ENCODE results near the gene UBXN1. TPM values are rescaled to one million over a fixed set of nuclear protein-coding genes. Genes with fewer than 3 reads are reported as not detected.

Gene UBXN1
- total and polyA plus RNA-seq, 10 of the 15 experiments (the other 5 are each of a cell fraction or from before 2014, with no cell fraction given), result 7.0 to 173 (median 106) TPM

DNA sequence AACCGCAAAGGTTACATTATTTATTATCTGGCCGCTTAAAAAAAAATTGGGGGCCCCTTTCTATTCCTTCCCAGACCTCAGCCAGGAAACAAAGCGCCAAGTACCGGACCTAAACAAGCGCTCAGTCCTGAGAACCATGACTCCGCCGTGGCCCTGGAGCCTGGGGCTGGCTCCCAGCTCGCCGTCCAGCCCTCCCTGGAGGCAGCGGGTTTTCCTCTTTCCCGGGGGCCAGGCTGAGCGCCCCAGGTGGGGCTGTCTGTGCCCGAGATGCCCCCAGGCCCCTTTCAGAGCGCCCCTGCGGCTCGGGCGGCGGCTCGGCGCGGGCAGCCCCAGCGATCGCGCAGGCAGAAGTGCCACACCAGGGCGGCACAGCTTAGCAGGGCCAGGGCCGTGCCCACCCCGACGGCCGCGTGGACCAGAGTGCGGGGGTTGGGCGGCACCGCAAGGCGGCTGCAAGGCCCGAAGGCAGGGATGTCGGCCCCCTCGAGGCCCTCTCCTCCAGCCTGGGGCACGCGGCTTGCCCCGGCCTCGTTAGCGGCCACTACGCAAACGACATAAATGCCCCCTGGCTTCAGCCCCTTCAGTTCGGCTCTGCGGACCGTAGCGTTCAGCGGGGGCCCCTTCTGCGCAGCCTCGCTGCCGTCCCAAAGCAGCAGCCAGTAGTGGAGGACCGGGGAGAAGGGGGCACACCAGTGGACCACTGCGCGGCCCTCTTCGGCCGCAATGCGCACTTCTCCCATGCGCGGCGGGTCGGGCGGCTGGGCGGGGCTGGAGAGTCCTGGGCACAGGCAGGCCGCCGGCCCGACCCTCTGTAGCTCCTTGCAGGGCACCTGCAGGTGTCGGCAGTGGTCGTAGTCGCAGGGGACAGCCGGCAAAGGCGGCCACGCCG, 8.9 kb upstream of the UBXN1 start:
- Histone ChIP-seq H3K4me2 (ENCODE audit: control insufficient read depth, insufficient read depth) (no peak overlapping the region), H3K79me2 (ENCODE audit: control insufficient read depth, insufficient read depth, low read length) (no peaks in the 10 kb centered on the region), H2AFZ (ENCODE audit: control insufficient read depth, low read depth, low read length) (no peak overlapping the region; the same call in 1 of the 2 replicates), H3K9ac (ENCODE audit: control insufficient read depth, insufficient read depth, low read length) (no peak overlapping the region), H4K20me1 (ENCODE audit: control insufficient read depth, insufficient read depth) (no peaks in the 10 kb centered on the region), H3K4me3 (no peak overlapping the region), H3K36me3 (ENCODE audit: control insufficient read depth in 2 of 2, insufficient read depth in 2 of 2, low read length in 1 of 2) (peaks cover 8 to 9% of the 10 kb centered on the region in 2 experiments; a peak in 3 of 4 replicates), H3K4me1 (ENCODE audit: control insufficient read depth, insufficient read depth, low read length) (no peaks in the 10 kb centered on the region), H3K27me3 (replicated peaks in 1 of 2; ENCODE audit: control insufficient read depth in 2 of 2, insufficient read depth in 2 of 2, low read length in 1 of 2) (no peaks in the 10 kb centered on the region), H3K9me3 (replicated peaks; ENCODE audit: control insufficient read depth, insufficient read depth, low read length) (no peaks in the 10 kb centered on the region), H3K27ac (ENCODE audit: control insufficient read depth, insufficient read depth) (no peak overlapping the region)
- FAIRE-seq, result no peak
- in situ Hi-C loops (cut with MboI), result no loop called here
- RAD21 ChIA-PET (ENCODE audit: unreplicated experiment), result no interaction called here
- no peak for DNase-seq (ENCODE audit: low read depth, low spot score)
- no peak; the same call in 2 of the 3 replicates for ATAC-seq
- intact Hi-C loops (cut with micrococcal nuclease; ENCODE audit: unreplicated experiment), result loop anchor here (10.0 kb wide), 1 partner anchor 223 kb away; no protein-coding TSS in a partner anchor
- no peak for TF ChIP-seq SIN3A (IDR thresholded peaks at IDR 0.05; ENCODE audit: low read depth, low read length)
- TF ChIP-seq RELA (IDR thresholded peaks at IDR 0.05; ENCODE audit: borderline replicate concordance, partially characterized antibody), result no peak
- TF ChIP-seq HDAC6 (IDR thresholded peaks at IDR 0.05; ENCODE audit: unreplicated experiment), result no peak
- TF ChIP-seq TBL1XR1 (IDR thresholded peaks at IDR 0.05; ENCODE audit: low read depth, low read length), result no peak
- TF ChIP-seq NR2C2 (IDR thresholded peaks at IDR 0.05; ENCODE audit: borderline replicate concordance, control insufficient read depth, insufficient read length, low read depth), result no peak
- TF ChIP-seq ZNF274 (IDR thresholded peaks at IDR 0.05; ENCODE audit: insufficient read depth, insufficient read length), result no peak
- TF ChIP-seq MYC (IDR thresholded peaks at IDR 0.05; ENCODE audit: insufficient read depth, insufficient read length, insufficient replicate concordance, low read length, severe bottlenecking), result no peak
- no peak for TF ChIP-seq CREM (IDR thresholded peaks at IDR 0.05; ENCODE audit: low read depth)
- TF ChIP-seq RFX5 (IDR thresholded peaks at IDR 0.05; ENCODE audit: low read depth, low read length), result no peak
- no peak for TF ChIP-seq HDAC2 (IDR thresholded peaks at IDR 0.05)
- no peak for TF ChIP-seq STAT1 (conservative IDR thresholded peaks at IDR 0.05)
- no peak for TF ChIP-seq SP1 (IDR thresholded peaks at IDR 0.05; ENCODE audit: low read depth, low read length)
- no peak for TF ChIP-seq BHLHE40 (IDR thresholded peaks at IDR 0.05; ENCODE audit: borderline replicate concordance in 1 of 2, low read depth in 2 of 2, low read length in 1 of 2)
- no peak for TF ChIP-seq MTA3 (IDR thresholded peaks at IDR 0.05; ENCODE audit: borderline replicate concordance, low read length)
- no peak for TF ChIP-seq BACH1 (IDR thresholded peaks at IDR 0.05; ENCODE audit: borderline replicate concordance)
- no peak for TF ChIP-seq ZNF217 (IDR thresholded peaks at IDR 0.05)
- no peak for TF ChIP-seq POLR2AphosphoS5 (IDR thresholded peaks at IDR 0.05; ENCODE audit: low read length)
- TF ChIP-seq, protein P1, sequence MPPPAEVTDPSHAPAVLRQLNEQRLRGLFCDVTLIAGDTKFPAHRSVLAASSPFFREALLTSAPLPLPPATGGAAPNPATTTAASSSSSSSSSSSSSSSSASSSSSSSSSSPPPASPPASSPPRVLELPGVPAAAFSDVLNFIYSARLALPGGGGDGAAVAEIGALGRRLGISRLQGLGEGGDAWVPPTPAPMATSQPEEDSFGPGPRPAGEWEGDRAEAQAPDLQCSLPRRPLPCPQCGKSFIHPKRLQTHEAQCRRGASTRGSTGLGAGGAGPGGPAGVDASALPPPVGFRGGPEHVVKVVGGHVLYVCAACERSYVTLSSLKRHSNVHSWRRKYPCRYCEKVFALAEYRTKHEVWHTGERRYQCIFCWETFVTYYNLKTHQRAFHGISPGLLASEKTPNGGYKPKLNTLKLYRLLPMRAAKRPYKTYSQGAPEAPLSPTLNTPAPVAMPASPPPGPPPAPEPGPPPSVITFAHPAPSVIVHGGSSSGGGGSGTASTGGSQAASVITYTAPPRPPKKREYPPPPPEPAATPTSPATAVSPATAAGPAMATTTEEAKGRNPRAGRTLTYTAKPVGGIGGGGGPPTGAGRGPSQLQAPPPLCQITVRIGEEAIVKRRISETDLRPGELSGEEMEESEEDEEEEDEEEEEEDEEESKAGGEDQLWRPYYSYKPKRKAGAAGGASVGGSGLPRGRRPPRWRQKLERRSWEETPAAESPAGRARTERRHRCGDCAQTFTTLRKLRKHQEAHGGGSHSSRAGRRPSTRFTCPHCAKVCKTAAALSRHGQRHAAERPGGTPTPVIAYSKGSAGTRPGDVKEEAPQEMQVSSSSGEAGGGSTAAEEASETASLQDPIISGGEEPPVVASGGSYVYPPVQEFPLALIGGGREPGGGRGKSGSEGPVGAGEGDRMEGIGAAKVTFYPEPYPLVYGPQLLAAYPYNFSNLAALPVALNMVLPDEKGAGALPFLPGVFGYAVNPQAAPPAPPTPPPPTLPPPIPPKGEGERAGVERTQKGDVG (CRISPR knock-in tag; IDR thresholded peaks at IDR 0.05), result no peak
- TF ChIP-seq CBFB (IDR thresholded peaks at IDR 0.05; ENCODE audit: low read depth), result no peak
- no peak for TF ChIP-seq NBN (IDR thresholded peaks at IDR 0.05)
- POLR2A ChIA-PET, result interaction anchor here (0.6 kb wide), 1 partner anchor 187 kb away, joined by 3 read pairs; no protein-coding TSS in a partner anchor
- 86% methylated on average over 73 of the region's 74 CpGs for WGBS (ENCODE audit: insufficient coverage, insufficient replicate concordance, low lambda C conversion rate, missing lambda C conversion rate)
- SMC1A ChIA-PET (ENCODE audit: uncharacterized antibody, unreplicated experiment), result no interaction called here
- CTCF ChIA-PET, result interaction anchor here (0.7 kb wide), 1 partner anchor 10 kb away, joined by 6 read pairs; no protein-coding TSS in a partner anchor
- no TSS peak for BruUV-seq (replicated peaks)
